OCI-LY1 (cell line): Measurements from ENCODE around the gene ANKRD6.
"Not testable (repeated sequence)": the region's sequence is repeated elsewhere in the genome, so short reads cannot be mapped to it uniquely, and the experiment has no call there.

Source experiments
- H2AFZ ChIP-seq: fragments of 200-600 bp; sonication (generic), shearing (Covaris generic); 2 replicates; pipeline ENCODE4 v1.6.0; 2014; ENCODE audit warnings: antibody characterized with exemption, mild to moderate bottlenecking, low read length
- H3F3A ChIP-seq: fragments of 200-600 bp; sonication (generic), shearing (Covaris generic); 2 replicates; pipeline ENCODE4 v1.6.0; 2014; ENCODE audit warnings: mild to moderate bottlenecking, antibody characterized with exemption, low read length, moderate library complexity; ENCODE audit not compliant: insufficient read depth
- H3K27ac ChIP-seq: fragments of 200-600 bp; sonication (generic); 2 replicates; pipeline ENCODE4 v1.5.1; 2014; ENCODE audit warnings: low read length, mixed run types, mild to moderate bottlenecking, low read depth; ENCODE audit not compliant: poor library complexity, severe bottlenecking
- H3K27me3 ChIP-seq: fragments of 200-600 bp; sonication (generic); 2 replicates; pipeline ENCODE4 v1.6.0; 2014; ENCODE audit warnings: antibody characterized with exemption, mild to moderate bottlenecking, low read length, moderate library complexity; ENCODE audit not compliant: insufficient read depth
- H3K36me3 ChIP-seq: fragments of 200-600 bp; sonication (generic); 2 replicates; pipeline ENCODE4 v1.6.1; 2014; ENCODE audit warnings: mild to moderate bottlenecking, antibody characterized with exemption, low read length, moderate library complexity, mixed read lengths; ENCODE audit not compliant: insufficient read depth
- H3K4me1 ChIP-seq: fragments of 200-600 bp; sonication (generic); 2 replicates; pipeline ENCODE4 v1.5.1; 2014; ENCODE audit warnings: mild to moderate bottlenecking, low read length, moderate library complexity; ENCODE audit not compliant: insufficient read depth, severe bottlenecking
- H3K4me2 ChIP-seq: fragments of 200-600 bp; sonication (generic), shearing (Covaris generic); 2 replicates; pipeline ENCODE4 v1.6.1; 2014; ENCODE audit warnings: low read length
- H3K4me3 ChIP-seq: fragments of 200-600 bp; sonication (generic); 2 replicates; pipeline ENCODE4 v1.5.1; 2014; ENCODE audit warnings: low read length, low read depth, mild to moderate bottlenecking, mixed read lengths; ENCODE audit not compliant: poor library complexity, severe bottlenecking
- H3K79me2 ChIP-seq: fragments of 200-600 bp; shearing (Covaris generic); 2 replicates; pipeline ENCODE4 v1.6.1; 2016; ENCODE audit warnings: mixed run types, low read length, mixed read lengths; ENCODE audit not compliant: insufficient read depth
- H3K9ac ChIP-seq: fragments of 200-600 bp; sonication (generic), shearing (Covaris generic); 2 replicates; pipeline ENCODE4 v1.6.1; 2014; ENCODE audit warnings: mild to moderate bottlenecking, low read length, mixed read lengths
- H3K9me2 ChIP-seq: fragments of 200-600 bp; sonication (generic), shearing (Covaris generic); 2 replicates; pipeline ENCODE4 v1.6.1; 2014; ENCODE audit warnings: low read depth, mild to moderate bottlenecking, low read length, mixed read lengths
- H3K9me3 ChIP-seq: fragments of 200-600 bp; shearing (Covaris generic); 2 replicates; pipeline ENCODE4 v1.6.1; 2014; ENCODE audit warnings: low read length, mixed read lengths
- H4K20me1 ChIP-seq: fragments of 200-600 bp; sonication (generic), shearing (Covaris generic); 2 replicates; pipeline ENCODE4 v1.6.0; 2016; ENCODE audit warnings: mild to moderate bottlenecking, low read length; ENCODE audit not compliant: insufficient read depth
- CTCF ChIP-seq: fragments of 200-600 bp; sonication (generic), shearing (Covaris generic); IDR thresholded peaks from 2 replicates; pipeline ENCODE4 v1.5.1; 2017; ENCODE audit warnings: mild to moderate bottlenecking, antibody characterized with exemption, low read length, moderate library complexity, mixed read lengths
- EZH2 ChIP-seq: fragments of 200-600 bp; sonication (generic), shearing (Covaris generic); IDR thresholded peaks from 2 replicates; pipeline ENCODE4 v1.8.0; 2017; ENCODE audit warnings: borderline replicate concordance, mixed run types, mild to moderate bottlenecking, antibody characterized with exemption, low read length, moderate library complexity, mixed read lengths

Gene ANKRD6

DNA sequence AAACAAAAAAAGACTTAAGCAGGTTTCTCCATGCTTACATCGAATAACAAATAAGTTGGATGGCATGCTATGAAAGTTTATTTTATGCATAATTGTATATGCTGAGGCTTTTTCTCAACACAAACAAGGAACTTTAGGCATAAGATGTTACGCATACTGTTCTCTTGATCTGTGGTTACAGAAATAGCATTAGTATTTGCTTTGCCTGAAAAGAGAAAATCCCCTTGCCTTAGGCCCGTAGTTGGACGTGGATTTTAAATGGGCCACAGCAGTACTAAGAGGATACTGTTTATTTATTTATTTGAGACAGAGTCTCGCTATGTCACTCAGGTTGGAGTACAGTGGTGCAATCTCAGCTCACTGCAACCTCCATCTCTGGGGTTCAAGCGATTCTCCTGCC, 186.6 kb downstream of the ANKRD6 start:
- no peaks in the 10 kb centered on the region for H4K20me1 ChIP-seq
- H2AFZ ChIP-seq = no peak overlapping the region

DNA sequence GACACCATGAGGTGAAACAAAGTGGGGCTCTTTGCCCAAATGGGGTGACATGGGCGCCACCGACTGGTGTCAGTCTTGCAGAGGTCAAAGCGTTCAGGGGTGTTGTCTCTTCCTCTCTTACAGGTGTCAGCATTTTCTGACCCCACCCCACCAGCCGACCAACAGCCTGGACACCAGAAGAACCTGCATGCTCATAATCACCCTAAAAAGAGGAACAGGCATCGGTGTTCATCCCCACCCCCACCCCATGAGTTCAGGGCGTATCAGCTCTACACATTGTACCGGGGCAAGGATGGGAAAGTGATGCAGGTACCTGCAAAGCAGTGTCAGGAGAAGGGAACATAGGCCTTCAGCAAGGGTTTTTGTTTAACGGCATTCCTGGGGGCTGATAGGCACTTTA, 190.8 kb downstream of the ANKRD6 start:
- Histone ChIP-seq H3K36me3 (no peaks in the 10 kb centered on the region), H3K79me2 (no peaks in the 10 kb centered on the region)
- no peak; the same call in 1 of the 2 replicates for TF ChIP-seq CTCF
- no peak for TF ChIP-seq EZH2

More for the DNA sequence above, 186.6 kb downstream of the ANKRD6 start:
- Histone ChIP-seq H3K9me3 (no peaks in the 10 kb centered on the region), H3K36me3 (no peaks in the 10 kb centered on the region; the same call in 1 of the 2 replicates), H3F3A (no peaks in the 10 kb centered on the region), H3K4me2 (no peak overlapping the region), H3K79me2 (no peaks in the 10 kb centered on the region), H3K4me1 (peaks cover 5% of the 10 kb centered on the region), H3K9ac (no peak overlapping the region), H3K4me3 (no peak overlapping the region), H3K27me3 (no peaks in the 10 kb centered on the region), H3K27ac (no peak overlapping the region), H3K9me2 (no peaks in the 10 kb centered on the region)
- no peak for TF ChIP-seq EZH2
- TF ChIP-seq CTCF = no peak

DNA sequence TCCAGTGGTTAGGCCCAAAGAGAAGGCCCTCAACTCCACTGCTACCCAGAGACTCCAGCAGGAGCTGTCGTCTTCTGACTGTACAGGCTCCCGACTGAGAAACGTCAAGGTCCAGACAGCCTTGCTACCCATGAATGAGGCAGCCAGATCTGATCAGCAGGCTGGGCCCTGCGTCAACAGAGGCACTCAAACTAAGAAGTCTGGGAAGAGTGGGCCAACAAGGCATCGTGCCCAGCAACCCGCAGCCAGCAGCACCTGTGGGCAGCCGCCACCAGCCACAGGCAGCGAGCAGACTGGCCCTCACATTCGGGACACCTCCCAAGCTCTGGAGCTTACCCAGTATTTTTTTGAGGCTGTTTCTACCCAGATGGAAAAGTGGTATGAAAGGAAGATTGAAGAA, 197.5 kb downstream of the ANKRD6 start:
- no peaks in the 10 kb centered on the region for H3K27me3 ChIP-seq
- H2AFZ ChIP-seq = no peak overlapping the region
- H3K9me3 ChIP-seq = no peaks in the 10 kb centered on the region
- no peak overlapping the region for H3K4me2 ChIP-seq
- H3K9me2 ChIP-seq = no peaks in the 10 kb centered on the region
- no peak for TF ChIP-seq CTCF
- TF ChIP-seq EZH2 = no peak
- H3K79me2 ChIP-seq = no peaks in the 10 kb centered on the region
- H4K20me1 ChIP-seq = no peaks in the 10 kb centered on the region
- no peaks in the 10 kb centered on the region for H3F3A ChIP-seq
- no peaks in the 10 kb centered on the region for H3K4me1 ChIP-seq
- no peak overlapping the region for H3K4me3 ChIP-seq
- H3K36me3 ChIP-seq = peaks cover 5% of the 10 kb centered on the region
- no peak overlapping the region for H3K9ac ChIP-seq
- H3K27ac ChIP-seq = no peak overlapping the region

More for the DNA sequence above, 190.8 kb downstream of the ANKRD6 start:
- Histone ChIP-seq H4K20me1 (no peaks in the 10 kb centered on the region), H3K9me3 (no peaks in the 10 kb centered on the region), H3K4me1 (peaks cover 5% of the 10 kb centered on the region), H3K9me2 (no peaks in the 10 kb centered on the region), H3K4me3 (no peak overlapping the region), H3K9ac (no peak overlapping the region), H3K27ac (no peak overlapping the region), H3K4me2 (no peak overlapping the region), H3F3A (no peaks in the 10 kb centered on the region), H2AFZ (no peak overlapping the region), H3K27me3 (no peaks in the 10 kb centered on the region)

- H4K20me1 ChIP-seq, H3K27me3 ChIP-seq, H2AFZ ChIP-seq, H3F3A ChIP-seq, H3K9ac ChIP-seq, H3K79me2 ChIP-seq, H3K9me2 ChIP-seq, H3K4me2 ChIP-seq, H3K4me3 ChIP-seq, H3K9me3 ChIP-seq, H3K27ac ChIP-seq: not testable (repeated sequence)
- peaks cover 22% of the 10 kb centered on the region for H3K4me1 ChIP-seq
- H3K36me3 ChIP-seq = peaks cover 28% of the 10 kb centered on the region
These were observed 203.5 kb downstream of the ANKRD6 start for GRCh38 chr6:89636412-89636811.
